Measurements from ENCODE around the gene PPM1F.

The PPM1F gene

GRCh38 chr22:21975854-21976345 is 23.3 kb upstream of the PPM1F start:
- no peak for DNase-seq

- DNase-seq: no peak
These were observed 22.6 kb upstream of the PPM1F start for GRCh38 chr22:21975273-21975672.

GRCh38 chr22:21974058-21974649 is 21.5 kb upstream of the PPM1F start:
- no peak for DNase-seq

GRCh38 chr22:21972806-21973205 is 20.2 kb upstream of the PPM1F start:
- no peak for DNase-seq

- no peak for DNase-seq
These were observed 19.7 kb upstream of the PPM1F start for GRCh38 chr22:21972293-21972779.

- DNase-seq: no peak
These were observed 19.2 kb upstream of the PPM1F start for GRCh38 chr22:21971858-21972275.

GRCh38 chr22:21970800-21971617 is 18.4 kb upstream of the PPM1F start:
- no peak for DNase-seq

- no peak for DNase-seq
These were observed 17.6 kb upstream of the PPM1F start for GRCh38 chr22:21970037-21970799.

GRCh38 chr22:21968452-21969129 is 15.9 kb upstream of the PPM1F start:
- DNase-seq: no peak

- no peak for DNase-seq
These were observed 15.1 kb upstream of the PPM1F start for GRCh38 chr22:21967693-21968271.

GRCh38 chr22:21966643-21967516 is 14.2 kb upstream of the PPM1F start:
- DNase-seq: no peak

- DNase-seq: no peak
These were observed 13.2 kb upstream of the PPM1F start for GRCh38 chr22:21965762-21966288.

- no peak for DNase-seq
These were observed 12.4 kb upstream of the PPM1F start for GRCh38 chr22:21964918-21965484.

GRCh38 chr22:21964234-21964633 is 11.6 kb upstream of the PPM1F start:
- DNase-seq: no peak

GRCh38 chr22:21963790-21964211 is 11.2 kb upstream of the PPM1F start:
- no peak for DNase-seq

- DNase-seq: no peak
These were observed 10.6 kb upstream of the PPM1F start for GRCh38 chr22:21963286-21963685.

GRCh38 chr22:21962655-21962949 is 10.0 kb upstream of the PPM1F start:
- no peak for DNase-seq

- no peak for DNase-seq
These were observed 9.4 kb upstream of the PPM1F start for GRCh38 chr22:21961886-21962654.

GRCh38 chr22:21961127-21961867 is 8.6 kb upstream of the PPM1F start:
- DNase-seq: no peak
